Esophagus muscularis mucosa (tissue), 4 donors: ENCODE measurements around the gene SPANXC. TPM values are rescaled to one million over a fixed set of nuclear protein-coding genes. Genes with fewer than 3 reads are reported as not detected.
"Not testable (repeated sequence)": the region's sequence is repeated elsewhere in the genome, so short reads cannot be mapped to it uniquely, and the experiment has no call there.

Experiments used
- DNase-seq: peaks from one replicate; pipeline ENCODE4 v3.0.0-alpha.2; 2017; ENCODE audit errors: extremely low spot score
- H3K27ac ChIP-seq, 4 donors: fragments of 200-600 bp; sonication (generic); replicated peaks in 1 of 4; 1 replicate in 3 of 4; 2 replicates in 1 of 4; pipeline ENCODE4 v1.5.1; 2016 to 2019; ENCODE audit warnings: mild to moderate bottlenecking in 1 of 4
- H3K27me3 ChIP-seq, 4 donors: fragments of 200-600 bp; sonication (generic); one replicate each; pipeline versions ENCODE4 v1.5.1 to v1.6.0; 2016 to 2019
- H3K36me3 ChIP-seq, 4 donors: fragments of 200-600 bp; sonication (generic); one replicate each; pipeline ENCODE4 v1.5.1; 2016 to 2019
- H3K4me1 ChIP-seq, 4 donors: fragments of 200-600 bp; sonication (generic); one replicate each; pipeline ENCODE4 v1.5.1; 2016 to 2019
- H3K4me3 ChIP-seq, 4 donors: fragments of 200-600 bp; sonication (generic); 1 replicate in 2 of 4; 2 replicates in 2 of 4; pipeline ENCODE4 v1.5.1; 2016 to 2019; ENCODE audit warnings: mild to moderate bottlenecking in 4 of 4, moderate library complexity in 1 of 4
- H3K9me3 ChIP-seq, 4 donors: fragments of 200-600 bp; sonication (generic); 1 replicate in 3 of 4; 2 replicates in 1 of 4; pipeline ENCODE4 v1.5.1; 2016 to 2019
- CTCF ChIP-seq, 3 experiments: fragments of 200-600 bp in 2 of 3; fragments of 450-650 bp in 1 of 3; sonication (generic) in 2 of 3; IDR thresholded peaks; one replicate each; pipeline ENCODE4 v1.5.1; 2017 to 2019; ENCODE audit warnings: antibody characterized with exemption in 3 of 3, mild to moderate bottlenecking in 2 of 3, moderate library complexity in 1 of 3
- EP300 ChIP-seq: sonication (generic); formaldehyde crosslinking; IDR thresholded peaks from one replicate; pipeline ENCODE4 v1.6.1; 2017; ENCODE audit warnings: antibody characterized with exemption
- POLR2A ChIP-seq: fragments of 450-650 bp; IDR thresholded peaks from one replicate; pipeline ENCODE4 v1.6.1; 2017; ENCODE audit warnings: antibody characterized with exemption, moderate library complexity, mild to moderate bottlenecking, low read depth
- POLR2AphosphoS5 ChIP-seq, 2 donors: sonication (generic); formaldehyde crosslinking; IDR thresholded peaks; one replicate each; pipeline ENCODE4 v1.6.1; 2017; ENCODE audit warnings: antibody characterized with exemption in 2 of 2
- WGBS: methylation state at CpG from one replicate; pipeline ENCODE4 v1.1.5; 2018; 5-methylcytosine and 5-hydroxymethylcytosine counted together
- intact Hi-C: fragments of 100-400 bp; cut with DNase I; formaldehyde crosslinking; loops from one replicate; pipeline ENCODE4 v1.15.1; 2023
- total RNA-seq, 4 donors: library from RNA; depleted of rRNA; stranded (reverse); fragments of >200 nt; gene quantifications; one replicate each; pipeline versions ENCODE4 v1.1.0 to v1.2.1, GENCODE V29; 2016

Gene SPANXC, protein sequence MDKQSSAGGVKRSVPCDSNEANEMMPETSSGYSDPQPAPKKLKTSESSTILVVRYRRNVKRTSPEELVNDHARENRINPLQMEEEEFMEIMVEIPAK
- total RNA-seq: not detected

GRCh38 chrX:141242417-141242816, at the start of gene SPANXC:
SPANXC (minus strand) TSS chrX:141242517; CDS start chrX:141242457, 60 bp downstream.
- H3K27me3 ChIP-seq, H3K36me3 ChIP-seq, intact Hi-C loops, H3K9me3 ChIP-seq, H3K27ac ChIP-seq, H3K4me1 ChIP-seq, DNase-seq, H3K4me3 ChIP-seq: not testable (repeated sequence)
- WGBS: 96% methylated on average over 6 of the region's 12 CpGs

GRCh38 chrX:141279476-141279875, 37.2 kb upstream of the SPANXC start:
- H3K4me1 ChIP-seq: no peaks in the 10 kb centered on the region
- no peak for DNase-seq
- H3K36me3 ChIP-seq: no peaks in the 10 kb centered on the region
- no peaks in the 10 kb centered on the region for H3K9me3 ChIP-seq
- WGBS: 66% methylated on average over 2 of the region's 2 CpGs
- intact Hi-C loops: no loop called here
- no peak overlapping the region for H3K27ac ChIP-seq
- TF ChIP-seq POLR2AphosphoS5 (IDR thresholded peaks at IDR 0.05) (no peak), EP300 (no peak), POLR2A (no peak), CTCF (IDR thresholded peaks at IDR 0.05) (no peak)
- H3K27me3 ChIP-seq: peaks cover 0 to 7% (median 0%) of the 10 kb centered on the region in 4 donors
- H3K4me3 ChIP-seq: no peak overlapping the region

DNA sequence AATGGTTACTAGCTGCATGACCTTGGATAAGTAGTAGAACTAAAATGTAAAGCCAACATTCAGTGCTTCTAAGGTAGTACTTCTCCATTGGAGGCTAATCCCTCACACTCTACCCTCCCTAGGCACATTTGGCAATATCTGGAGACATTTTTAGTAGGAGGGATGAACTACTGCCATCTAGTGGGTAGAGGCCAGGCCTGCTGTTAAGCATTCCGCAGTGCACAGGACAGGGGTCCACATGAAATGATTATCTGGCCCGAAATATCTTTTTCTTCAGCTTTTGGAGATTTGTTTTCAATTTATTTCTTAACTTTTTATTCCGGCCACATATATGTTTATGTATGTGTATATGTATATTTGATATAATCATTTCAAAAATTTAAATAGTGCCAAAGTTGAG, 36.0 kb upstream of the SPANXC start:
- Histone ChIP-seq H3K36me3 (no peaks in the 10 kb centered on the region), H3K4me1 (no peaks in the 10 kb centered on the region), H3K27ac (no peak overlapping the region), H3K27me3 (peaks cover 0 to 7% (median 0%) of the 10 kb centered on the region in 4 donors), H3K4me3 (no peak overlapping the region), H3K9me3 (no peaks in the 10 kb centered on the region)
- 33% methylated on average over 3 of the region's 3 CpGs for WGBS
- intact Hi-C loops: no loop called here
- DNase-seq: no peak
- TF ChIP-seq CTCF (IDR thresholded peaks at IDR 0.05) (peak in 2 of 3 experiments; percentile 34 to 36), POLR2A (no peak), POLR2AphosphoS5 (IDR thresholded peaks at IDR 0.05) (no peak), EP300 (no peak)

DNA sequence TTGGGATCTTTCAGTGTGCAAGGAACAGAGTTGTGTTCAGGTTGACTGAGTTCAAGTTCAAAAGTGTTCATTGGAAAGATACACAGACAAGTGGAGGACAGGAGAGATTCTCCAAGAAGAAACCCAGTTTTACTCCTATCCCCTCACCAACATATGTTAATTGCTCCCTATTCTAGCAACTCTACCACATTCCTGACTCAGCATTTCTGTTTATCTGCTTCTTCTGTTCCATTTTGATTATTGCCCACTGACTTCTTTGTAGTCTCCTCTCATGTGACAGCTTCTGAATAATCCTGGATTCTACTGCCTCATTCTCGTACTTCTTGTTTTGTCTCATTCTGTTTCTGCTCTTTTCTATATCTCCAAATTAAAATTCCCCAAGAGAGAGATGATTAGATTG, 15.8 kb upstream of the SPANXC start:
- H3K36me3 ChIP-seq: no peaks in the 10 kb centered on the region
- intact Hi-C loops: no loop called here
- no peaks in the 10 kb centered on the region for H3K4me1 ChIP-seq
- H3K9me3 ChIP-seq: no peaks in the 10 kb centered on the region
- H3K4me3 ChIP-seq: no peak overlapping the region
- no peaks in the 10 kb centered on the region for H3K27me3 ChIP-seq
- DNase-seq: no peak
- 73% methylated on average over 1 of the region's 1 CpG for WGBS
- TF ChIP-seq EP300: no peak
- no peak for TF ChIP-seq POLR2AphosphoS5 (IDR thresholded peaks at IDR 0.05)
- TF ChIP-seq POLR2A: no peak
- TF ChIP-seq CTCF (IDR thresholded peaks at IDR 0.05): no peak
- H3K27ac ChIP-seq: no peak overlapping the region

GRCh38 chrX:141221611-141222010, 20.7 kb downstream of the SPANXC start:
- Histone ChIP-seq H3K27me3 (no peaks in the 10 kb centered on the region), H3K4me3 (no peak overlapping the region), H3K36me3 (no peaks in the 10 kb centered on the region), H3K4me1 (no peaks in the 10 kb centered on the region), H3K9me3 (no peaks in the 10 kb centered on the region), H3K27ac (no peak overlapping the region)
- DNase-seq: no peak
- WGBS: 74% methylated on average over 2 of the region's 2 CpGs
- intact Hi-C loops: no loop called here
- TF ChIP-seq CTCF (IDR thresholded peaks at IDR 0.05) (no peak), POLR2A (no peak), POLR2AphosphoS5 (IDR thresholded peaks at IDR 0.05) (no peak), EP300 (no peak)
